HEK293 (cell line): Measurements from ENCODE around the gene UXS1.

Experiments used
- CTCF ChIA-PET: fragments of 350-600 bp; formaldehyde crosslinking; extraction: SDS; loops from one replicate; lab custom pipeline; 2021; ENCODE audit warnings: antibody characterized with exemption; lab: Yijun Ruan, JAX
- POLR2A ChIA-PET: fragments of 300-600 bp; formaldehyde crosslinking; extraction: SDS; loops from one replicate; lab custom pipeline; 2020; ENCODE audit warnings: antibody characterized with exemption, inconsistent platforms; lab: Yijun Ruan, JAX
- H3K27ac ChIP-seq: fragments of 200-500 bp; sonication (Bioruptor generic); 2 replicates; pipeline ENCODE4 v1.5.1; 2014; ENCODE audit warnings: low read depth, low read length, control low read depth, inconsistent platforms; ENCODE audit errors: extremely low read depth
- H3K36me3 ChIP-seq, 2 experiments: fragments of 200-500 bp in 1 of 2; sonication (Bioruptor generic) in 1 of 2; 1 replicate in 1 of 2; 2 replicates in 1 of 2; pipeline ENCODE4 v1.5.1; 2014 to 2017; ENCODE audit warnings: inconsistent platforms in 2 of 2, low read length in 2 of 2; ENCODE audit not compliant: control insufficient read depth in 2 of 2, insufficient read depth in 1 of 2
- H3K4me1 ChIP-seq: fragments of 200-500 bp; sonication (Bioruptor generic); 2 replicates; pipeline ENCODE4 v1.5.1; 2014; ENCODE audit warnings: mild to moderate bottlenecking, low read length, inconsistent platforms; ENCODE audit not compliant: control insufficient read depth, insufficient read depth
- H3K4me3 ChIP-seq: 2 replicates; pipeline ENCODE4 v1.5.1; 2011; ENCODE audit warnings: low read depth, mild to moderate bottlenecking, control low read depth, low read length, moderate library complexity
- H3K9me3 ChIP-seq: fragments of 200-500 bp; sonication (Bioruptor generic); 2 replicates; pipeline ENCODE4 v1.5.1; 2014; ENCODE audit warnings: low read depth, low read length, inconsistent platforms; ENCODE audit not compliant: control insufficient read depth, insufficient read depth
- BCL11A ChIP-seq: fragments of 450-650 bp; formaldehyde crosslinking; IDR thresholded peaks from 2 replicates; pipeline ENCODE4 v1.5.1; 2016; ENCODE audit warnings: low read depth, missing biosample characterization, missing genetic modification characterization
- HOXC10 ChIP-seq: sonication (generic); formaldehyde crosslinking; IDR thresholded peaks from 2 replicates; pipeline ENCODE4 v1.8.1; 2023; ENCODE audit warnings: mild to moderate bottlenecking, missing genetic modification reagents
- KLF8 ChIP-seq: fragments of 450-650 bp; formaldehyde crosslinking; IDR thresholded peaks from 2 replicates; pipeline ENCODE4 v1.5.1; 2016; ENCODE audit warnings: missing biosample characterization, missing genetic modification characterization
- MYNN ChIP-seq: fragments of 450-650 bp; formaldehyde crosslinking; IDR thresholded peaks from 2 replicates; pipeline ENCODE4 v1.5.1; 2016; ENCODE audit warnings: missing biosample characterization, missing genetic modification characterization, borderline replicate concordance
- REST ChIP-seq: fragments of 450-650 bp; formaldehyde crosslinking; IDR thresholded peaks from 2 replicates; pipeline ENCODE4 v1.5.1; 2016; ENCODE audit warnings: missing biosample characterization, missing genetic modification characterization
- ZBTB44 ChIP-seq: fragments of 450-650 bp; IDR thresholded peaks from 2 replicates; pipeline ENCODE4 v1.5.1; 2018; ENCODE audit warnings: missing biosample characterization, mild to moderate bottlenecking, missing genetic modification characterization
- ZFP37 ChIP-seq: fragments of 450-650 bp; formaldehyde crosslinking; IDR thresholded peaks from 2 replicates; pipeline ENCODE4 v1.5.1; 2016; ENCODE audit warnings: missing biosample characterization, missing genetic modification characterization
- ZIC2 ChIP-seq: fragments of 450-650 bp; formaldehyde crosslinking; IDR thresholded peaks from 2 replicates; pipeline ENCODE4 v1.5.1; 2016; ENCODE audit warnings: missing biosample characterization, missing genetic modification characterization
- ZNF114 ChIP-seq: fragments of 450-650 bp; formaldehyde crosslinking; IDR thresholded peaks from 2 replicates; pipeline ENCODE4 v1.5.0; 2017; ENCODE audit warnings: missing biosample characterization, missing genetic modification characterization
- ZNF146 ChIP-seq: fragments of 450-650 bp; formaldehyde crosslinking; IDR thresholded peaks from 2 replicates; pipeline ENCODE4 v1.5.1; 2016; ENCODE audit warnings: missing biosample characterization, missing genetic modification characterization
- ZNF292 ChIP-seq: fragments of 450-650 bp; formaldehyde crosslinking; IDR thresholded peaks from 2 replicates; pipeline ENCODE4 v1.5.1; 2016; ENCODE audit warnings: low read depth, missing biosample characterization, missing genetic modification characterization, borderline replicate concordance
- ZNF335 ChIP-seq: fragments of 450-650 bp; formaldehyde crosslinking; conservative IDR thresholded peaks from 2 replicates; pipeline ENCODE4 v1.5.1; 2016; ENCODE audit warnings: missing biosample characterization, missing genetic modification characterization
- ZNF449 ChIP-seq: fragments of 450-650 bp; formaldehyde crosslinking; IDR thresholded peaks from 2 replicates; pipeline ENCODE4 v1.5.1; 2017; ENCODE audit warnings: missing biosample characterization, mild to moderate bottlenecking, missing genetic modification characterization, moderate library complexity
- ZNF488 ChIP-seq: fragments of 450-650 bp; formaldehyde crosslinking; IDR thresholded peaks from 2 replicates; pipeline ENCODE4 v1.5.1; 2016; ENCODE audit warnings: missing biosample characterization, missing genetic modification characterization

UXS1 gene

GRCh38 chr2:106078096-106078495, 116.0 kb downstream of the UXS1 start:
- TF ChIP-seq MYNN (tag by site-specific recombination) (no peak), ZNF292 (tag by site-specific recombination) (no peak), ZNF114 (no peak), REST (tag by site-specific recombination) (no peak), ZNF335 (tag by site-specific recombination) (no peak), ZIC2 (tag by site-specific recombination) (no peak), KLF8 (no peak)
- Histone ChIP-seq H3K27ac (no peak overlapping the region), H3K9me3 (no peaks in the 10 kb centered on the region), H3K36me3 (no peaks in the 10 kb centered on the region), H3K4me3 (no peak overlapping the region), H3K4me1 (no peaks in the 10 kb centered on the region)
- CTCF ChIA-PET = no interaction called here
- POLR2A ChIA-PET = no interaction called here

- no peak overlapping the region for H3K27ac ChIP-seq
- ChIA-PET CTCF (no interaction called here), POLR2A (no interaction called here)
- no peak for TF ChIP-seq HOXC10 (CRISPR knock-in tag)
- TF ChIP-seq ZNF146 (tag by site-specific recombination) = no peak
- no peak for TF ChIP-seq BCL11A
- TF ChIP-seq ZNF449 (tag by site-specific recombination) = no peak
- TF ChIP-seq ZNF488 = no peak
- TF ChIP-seq ZFP37 (tag by site-specific recombination) = no peak
- TF ChIP-seq REST (tag by site-specific recombination) = no peak
- no peak for TF ChIP-seq ZBTB44 (tag by site-specific recombination)
- no peaks in the 10 kb centered on the region for H3K9me3 ChIP-seq
- no peaks in the 10 kb centered on the region for H3K4me1 ChIP-seq
- H3K4me3 ChIP-seq = no peak overlapping the region
- no peaks in the 10 kb centered on the region for H3K36me3 ChIP-seq
Measured at GRCh38 chr2:106076941-106077340, 117.2 kb downstream of the UXS1 start.
